Stimulated activated CD4-positive, alpha-beta T cell treated with anti-CD3 and anti-CD28 coated beads, TNF-alpha, amount 100 ng/mL, for 48 hours (primary cell): Measurements from ENCODE around the gene ELMO1.
A peak's percentile ranks its signal among the peaks of the same experiment; 100 is the strongest.

Experiments
- DNase-seq, 3 donors: peaks; one replicate each; pipeline ENCODE4 v3.0.0-alpha.2; 2020; ENCODE audit warnings: low read depth in 3 of 3

The ELMO1 gene

GRCh38 chr7:37102518-37103137 lies 346.0 kb downstream of the ELMO1 start:
- no peak for DNase-seq

- no peak for DNase-seq
Observed at GRCh38 chr7:37100735-37101331, 347.8 kb downstream of the ELMO1 start.

GRCh38 chr7:37098762-37099161 lies 349.9 kb downstream of the ELMO1 start:
- DNase-seq, result no peak

GRCh38 chr7:37097983-37098382 lies 350.7 kb downstream of the ELMO1 start:
- DNase-seq, result no peak

GRCh38 chr7:37097276-37097675 lies 351.4 kb downstream of the ELMO1 start:
- DNase-seq, result no peak

GRCh38 chr7:37096341-37096740 lies 352.3 kb downstream of the ELMO1 start:
- no peak for DNase-seq

- DNase-seq, result no peak
Observed at GRCh38 chr7:37095122-37095521, 353.5 kb downstream of the ELMO1 start.

- no peak for DNase-seq
Observed at GRCh38 chr7:37093257-37093656, 355.4 kb downstream of the ELMO1 start.

GRCh38 chr7:37092548-37092947 lies 356.1 kb downstream of the ELMO1 start:
- no peak for DNase-seq

- no peak for DNase-seq
Observed at GRCh38 chr7:37089972-37090371, 358.7 kb downstream of the ELMO1 start.

GRCh38 chr7:37085600-37085999 lies 363.1 kb downstream of the ELMO1 start:
- DNase-seq, result no peak

GRCh38 chr7:37084303-37084702 lies 364.4 kb downstream of the ELMO1 start:
- no peak for DNase-seq

- DNase-seq, result no peak
Observed at GRCh38 chr7:37083311-37084096, 365.2 kb downstream of the ELMO1 start.

GRCh38 chr7:37081436-37081835 lies 367.2 kb downstream of the ELMO1 start:
- DNase-seq, result peak; percentile 10 to 26 (median 13)

GRCh38 chr7:37079420-37079819 lies 369.2 kb downstream of the ELMO1 start:
- DNase-seq, result no peak

GRCh38 chr7:37076668-37077067 lies 372.0 kb downstream of the ELMO1 start:
- DNase-seq, result no peak

GRCh38 chr7:37074370-37074769 lies 374.3 kb downstream of the ELMO1 start:
- no peak for DNase-seq

GRCh38 chr7:37071124-37071523 lies 377.5 kb downstream of the ELMO1 start:
- no peak for DNase-seq

GRCh38 chr7:37070471-37070870 lies 378.2 kb downstream of the ELMO1 start:
- DNase-seq, result no peak

- DNase-seq, result no peak
Observed at GRCh38 chr7:37070031-37070430, 378.6 kb downstream of the ELMO1 start.

GRCh38 chr7:37069336-37069735 lies 379.3 kb downstream of the ELMO1 start:
- DNase-seq, result no peak

- no peak for DNase-seq
Observed at GRCh38 chr7:37068902-37069301, 379.8 kb downstream of the ELMO1 start.

- no peak for DNase-seq
Observed at GRCh38 chr7:37068038-37068437, 380.6 kb downstream of the ELMO1 start.
